Esophagus squamous epithelium (tissue), 4 donors: Measurements from ENCODE around the gene NME7.

Experiments
- CTCF ChIP-seq, 6 experiments: fragments of 450-650 bp in 4 of 6; fragments of 200-600 bp in 2 of 6; sonication (generic) in 2 of 6; IDR thresholded peaks; one replicate each; pipeline ENCODE4 v1.5.1; 2016 to 2019; ENCODE audit warnings: antibody characterized with exemption in 6 of 6, mild to moderate bottlenecking in 4 of 6, moderate library complexity in 4 of 6
- POLR2A ChIP-seq, 4 donors: fragments of 450-650 bp; IDR thresholded peaks; one replicate each; pipeline ENCODE4 v1.6.1; 2017; ENCODE audit warnings: antibody characterized with exemption in 4 of 4, mild to moderate bottlenecking in 4 of 4, moderate library complexity in 3 of 4

GRCh38 chr1:169149555-169150286 lies 217.9 kb downstream of the NME7 start:
- TF ChIP-seq CTCF (IDR thresholded peaks at IDR 0.05) (no peak), POLR2A (IDR thresholded peaks at IDR 0.05) (no peak)
